ENCODE data around the gene STPG3. TPM values are rescaled to one million over a fixed set of nuclear protein-coding genes. Genes with fewer than 3 reads are reported as not detected.

The STPG3 gene
- total and polyA plus RNA-seq, 2 experiments from 2014 or later, result not detected

- H3K4me3 Mint-ChIP-seq, result no peak overlapping the region
- no peaks in the 10 kb centered on the region for H3K36me3 ChIP-seq (ENCODE audit: insufficient read depth)
- H3K27me3 Mint-ChIP-seq (ENCODE audit: insufficient read depth, low read depth, poor library complexity), result peaks cover 5% of the 10 kb centered on the region
- no peaks in the 10 kb centered on the region for H3K9me2 ChIP-seq (ENCODE audit: insufficient read depth)
- TF ChIP-seq CTCF (conservative IDR thresholded peaks at IDR 0.05; ENCODE audit: low read depth in 2 of 2) (no peak), NANOG (IDR thresholded peaks at IDR 0.05; ENCODE audit: borderline replicate concordance) (no peak), EZH2phosphoT487 (IDR thresholded peaks at IDR 0.05; ENCODE audit: unreplicated experiment) (no peak), CREB1 (CRISPR knock-in tag; IDR thresholded peaks at IDR 0.05; ENCODE audit: low read depth) (no peak), ETS1 (IDR thresholded peaks at IDR 0.05) (no peak), JUNB (IDR thresholded peaks at IDR 0.05; ENCODE audit: unreplicated experiment) (no peak), POLR2AphosphoS5 (IDR thresholded peaks at IDR 0.05; ENCODE audit: low read depth) (no peak), REST (IDR thresholded peaks at IDR 0.05; ENCODE audit: unreplicated experiment) (no peak), ZNF331 (CRISPR knock-in tag; IDR thresholded peaks at IDR 0.05; ENCODE audit: low read depth) (no peak), ZNF462 (CRISPR knock-in tag; IDR thresholded peaks at IDR 0.05) (no peak), STAT1 (IDR thresholded peaks at IDR 0.05; ENCODE audit: unreplicated experiment) (no peak), ZNF114 (CRISPR knock-in tag; IDR thresholded peaks at IDR 0.05) (no peak), EZH2 (IDR thresholded peaks at IDR 0.05; ENCODE audit: low read depth, unreplicated experiment) (no peak)
- H3K4me1 ChIP-seq (ENCODE audit: insufficient read depth), result no peaks in the 10 kb centered on the region
- no peak overlapping the region for H3K4me2 ChIP-seq
- no peaks in the 10 kb centered on the region for H3F3A ChIP-seq (replicated peaks; ENCODE audit: low read depth)
- no peak overlapping the region for H2AFZ ChIP-seq
- no peaks in the 10 kb centered on the region for H3K27me3 ChIP-seq (ENCODE audit: insufficient read depth)
- no peaks in the 10 kb centered on the region for H4K20me1 ChIP-seq (replicated peaks; ENCODE audit: insufficient read depth)
- H3K4me3 ChIP-seq, result no peak overlapping the region
- no peak for DNase-seq (ENCODE audit: low spot score)
- H3K4me1 Mint-ChIP-seq, result peaks cover 7% of the 10 kb centered on the region; the same call in 2 of the 3 replicates
- no peak for ATAC-seq
- no peak overlapping the region for H3K27ac ChIP-seq (ENCODE audit: low read depth)
- H3K79me2 ChIP-seq (replicated peaks; ENCODE audit: insufficient read depth), result no peaks in the 10 kb centered on the region
- H3K27ac Mint-ChIP-seq, result no peak overlapping the region
- H3K36me3 Mint-ChIP-seq (ENCODE audit: low read depth), result no peaks in the 10 kb centered on the region
- no peaks in the 10 kb centered on the region for H3K9me3 Mint-ChIP-seq
These were observed 19.6 kb upstream of the STPG3 start for GRCh38 chr9:137231372-137232039.

Measured in GM23338 (cell line).